GM12872 (cell line): Measurements from ENCODE around the gene LRP6.

Source experiments
- CTCF ChIP-seq: IDR thresholded peaks from 3 replicates; pipeline ENCODE4 v1.5.1; 2011; ENCODE audit warnings: low read depth, mild to moderate bottlenecking, low read length, moderate library complexity; ENCODE audit not compliant: insufficient read depth

The LRP6 gene

GRCh38 chr12:12266873-12267741 lies at the start of gene LRP6:
LRP6 (minus strand) TSS chr12:12267044; CDS start chr12:12266735, 309 bp downstream.
- TF ChIP-seq CTCF, result no peak

GRCh38 chr12:12315838-12316237 lies 49.0 kb upstream of the LRP6 start:
- no peak for TF ChIP-seq CTCF

GRCh38 chr12:12305568-12306300 lies 38.9 kb upstream of the LRP6 start:
- TF ChIP-seq CTCF, result no peak

GRCh38 chr12:12302976-12303375 lies 36.1 kb upstream of the LRP6 start:
- no peak for TF ChIP-seq CTCF

GRCh38 chr12:12301122-12301521 lies 34.3 kb upstream of the LRP6 start:
- no peak for TF ChIP-seq CTCF

- no peak for TF ChIP-seq CTCF
Measured at GRCh38 chr12:12297201-12297830, 30.5 kb upstream of the LRP6 start.
